Measurements from ENCODE around the gene SF3A1. TPM values are rescaled to one million over a fixed set of nuclear protein-coding genes. Genes with fewer than 3 reads are reported as not detected.

SF3A1 gene
- total RNA-seq, 1 experiment from 2014 or later: 230 TPM

DNA sequence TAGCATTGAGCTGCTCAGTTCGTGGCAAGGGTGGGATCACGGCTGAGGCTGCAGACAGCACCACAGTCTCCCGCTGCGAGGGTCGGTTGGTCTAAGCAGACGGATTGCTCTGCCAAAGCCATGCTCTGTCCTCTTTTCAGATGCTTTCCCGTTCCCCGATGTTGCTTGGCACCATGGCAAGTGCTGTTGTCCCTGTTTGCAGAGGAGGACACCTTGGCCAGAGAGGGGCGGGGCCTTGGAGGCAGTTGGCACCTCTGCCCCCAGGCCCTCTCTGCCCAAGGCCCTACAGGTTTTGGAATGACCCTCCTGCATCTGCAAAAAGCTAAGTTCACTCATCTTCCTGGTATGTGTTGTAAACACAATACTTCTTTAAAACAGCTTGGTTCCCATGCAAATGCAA, 11.7 kb upstream of the SF3A1 start:
- intact Hi-C loops (cut with micrococcal nuclease): no loop called here
- ChIA-PET CTCF (no interaction called here), POLR2A (no interaction called here), RAD21 (ENCODE audit: low non-redundant PET in 1 of 2, low total read pairs in 2 of 2, uncharacterized antibody in 2 of 2, unreplicated experiment in 2 of 2) (no interaction called here)
- H3K27me3 ChIP-seq (ENCODE audit: insufficient read depth, low read length): no peaks in the 10 kb centered on the region
- no peak overlapping the region for H3K4me2 ChIP-seq (ENCODE audit: low read length)
- H3K4me1 ChIP-seq (ENCODE audit: control insufficient read depth in 1 of 2, insufficient read depth in 2 of 2, low read length in 2 of 2): no peaks in the 10 kb centered on the region
- H3K4me3 ChIP-seq (replicated peaks in 1 of 2; ENCODE audit: low read depth in 1 of 2, low read length in 2 of 2): no peak overlapping the region
- H3K9me2 ChIP-seq (ENCODE audit: insufficient read depth): no peaks in the 10 kb centered on the region
- no peaks in the 10 kb centered on the region for H4K20me1 ChIP-seq (ENCODE audit: insufficient read depth)
- no peaks in the 10 kb centered on the region for H3K36me3 ChIP-seq (ENCODE audit: control insufficient read depth in 1 of 2, insufficient read depth in 2 of 2, low read length in 2 of 2)
- no peak overlapping the region for H3K27ac ChIP-seq (ENCODE audit: low read depth, low read length)
- no peaks in the 10 kb centered on the region for H3K79me2 ChIP-seq (ENCODE audit: insufficient read depth, low read length)
- BruUV-seq (replicated peaks): no TSS peak
- ATAC-seq (no peak), DNase-seq (ENCODE audit: low read depth, low spot score) (no peak)
- no peak for TF ChIP-seq YY1 (IDR thresholded peaks at IDR 0.05; ENCODE audit: extremely low read depth, insufficient replicate concordance, low read depth, low read length)
- no peaks in the 10 kb centered on the region for H3K9me3 ChIP-seq (ENCODE audit: control insufficient read depth in 1 of 2, insufficient read depth in 1 of 2, low read depth in 1 of 2, low read length in 2 of 2)
- no peak overlapping the region for H2AFZ ChIP-seq (ENCODE audit: low read depth, low read length, poor library complexity, severe bottlenecking)
- no peak overlapping the region for H3K9ac ChIP-seq (ENCODE audit: low read length)

GRCh38 chr22:30365891-30366290, 9.2 kb upstream of the SF3A1 start:
- ChIA-PET POLR2A (no interaction called here), CTCF (no interaction called here), RAD21 (ENCODE audit: low non-redundant PET in 1 of 2, low total read pairs in 2 of 2, uncharacterized antibody in 2 of 2, unreplicated experiment in 2 of 2) (no interaction called here)
- DNase-seq (ENCODE audit: low read depth, low spot score): no peak
- Histone ChIP-seq H3K9me3 (ENCODE audit: control insufficient read depth in 1 of 2, insufficient read depth in 1 of 2, low read depth in 1 of 2, low read length in 2 of 2) (no peaks in the 10 kb centered on the region), H3K79me2 (ENCODE audit: insufficient read depth, low read length) (no peaks in the 10 kb centered on the region), H3K9me2 (ENCODE audit: insufficient read depth) (no peaks in the 10 kb centered on the region), H2AFZ (ENCODE audit: low read depth, low read length, poor library complexity, severe bottlenecking) (no peak overlapping the region), H3K27me3 (ENCODE audit: insufficient read depth, low read length) (no peaks in the 10 kb centered on the region), H3K9ac (ENCODE audit: low read length) (no peak overlapping the region), H3K4me3 (replicated peaks in 1 of 2; ENCODE audit: low read depth in 1 of 2, low read length in 2 of 2) (no peak overlapping the region), H3K4me1 (ENCODE audit: control insufficient read depth in 1 of 2, insufficient read depth in 2 of 2, low read length in 2 of 2) (no peaks in the 10 kb centered on the region; a peak in 1 of 4 replicates), H3K27ac (ENCODE audit: low read depth, low read length) (no peak overlapping the region), H3K36me3 (ENCODE audit: control insufficient read depth in 1 of 2, insufficient read depth in 2 of 2, low read length in 2 of 2) (no peaks in the 10 kb centered on the region), H4K20me1 (ENCODE audit: insufficient read depth) (no peaks in the 10 kb centered on the region), H3K4me2 (ENCODE audit: low read length) (no peak overlapping the region)
- no TSS peak for BruUV-seq (replicated peaks)
- TF ChIP-seq MAX (IDR thresholded peaks at IDR 0.05) (no peak), CTCF (IDR thresholded peaks at IDR 0.05 in 2 of 3, conservative IDR thresholded peaks at IDR 0.05 in 1 of 3; ENCODE audit: borderline replicate concordance in 1 of 3, insufficient read depth in 1 of 3, low read depth in 2 of 3, low read length in 2 of 3) (no peak), EZH2phosphoT487 (IDR thresholded peaks at IDR 0.05; ENCODE audit: borderline replicate concordance) (no peak), SP1 (IDR thresholded peaks at IDR 0.05; ENCODE audit: low read depth) (no peak), EZH2 (IDR thresholded peaks at IDR 0.05) (no peak), ZNF274 (IDR thresholded peaks at IDR 0.05; ENCODE audit: low read depth, low read length) (no peak), SIN3A (IDR thresholded peaks at IDR 0.05; ENCODE audit: low read depth) (no peak), CBX3 (IDR thresholded peaks at IDR 0.05; ENCODE audit: low read depth) (no peak), POLR2A (IDR thresholded peaks at IDR 0.05; ENCODE audit: borderline replicate concordance, extremely low read depth, insufficient read depth, insufficient read length) (no peak), POLR2AphosphoS5 (IDR thresholded peaks at IDR 0.05; ENCODE audit: low read depth, low read length) (no peak), CEBPB (IDR thresholded peaks at IDR 0.05; ENCODE audit: low read depth) (no peak)
- TF ChIP-seq, protein P1, sequence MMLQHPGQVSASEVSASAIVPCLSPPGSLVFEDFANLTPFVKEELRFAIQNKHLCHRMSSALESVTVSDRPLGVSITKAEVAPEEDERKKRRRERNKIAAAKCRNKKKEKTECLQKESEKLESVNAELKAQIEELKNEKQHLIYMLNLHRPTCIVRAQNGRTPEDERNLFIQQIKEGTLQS (IDR thresholded peaks at IDR 0.05): no peak
- no peak for ATAC-seq
- intact Hi-C loops (cut with micrococcal nuclease): no loop called here
